K562 (cell line): Measurements from ENCODE around the gene GATAD2B. TPM values are rescaled to one million over a fixed set of nuclear protein-coding genes. Genes with fewer than 3 reads are reported as not detected.

Source experiments
- ATAC-seq: fragments of 200-7000 bp; cut with Tn5 transposase; 3 replicates; pipeline ENCODE4 v1.9.1; 2020; ENCODE audit warnings: moderate library complexity
- BruUV-seq: library from RNA; stranded (reverse); fragments of 400-500 nt; replicated peaks from 2 replicates; lab custom pipeline; 2021; lab: Mats Ljungman, UMichigan
- CTCF ChIA-PET: fragments of 300-600 bp; formaldehyde crosslinking; extraction: SDS; loops from one replicate; lab custom pipeline; 2021; ENCODE audit warnings: low intra/inter-chr PET ratio; lab: Yijun Ruan, JAX
- POLR2A ChIA-PET: fragments of 300-600, 350-650 bp; sonication (Branson Sonifier 250); formaldehyde crosslinking; extraction: SDS; loops from one replicate; lab custom pipeline; 2021; ENCODE audit warnings: antibody characterized with exemption, inconsistent platforms; lab: Yijun Ruan, JAX
- DNase-seq, 4 experiments: peaks; one replicate each; pipeline versions ENCODE4 v3.0.0 to v3.0.0-alpha.2; 2011 to 2018; ENCODE audit warnings: low spot score in 3 of 4, mixed read lengths in 3 of 4; ENCODE audit errors: extremely low read depth in 1 of 4
- FAIRE-seq: peaks from 2 replicates; lab custom pipeline; 2011; peaks lifted over from hg19 to GRCh38; lab: Jason Lieb, UNC
- H2AFZ ChIP-seq: 2 replicates; pipeline ENCODE4 v1.6.0; 2011; ENCODE audit warnings: low read depth, low read length, control low read depth, inconsistent platforms
- H3K27ac ChIP-seq: fragments of 200-600 bp; 3 replicates; pipeline ENCODE4 v1.8.0; 2011; ENCODE audit warnings: low read depth, mild to moderate bottlenecking, control low read depth, inconsistent platforms, low read length, moderate library complexity, mixed read lengths; ENCODE audit errors: extremely low read depth
- H3K27me3 ChIP-seq, 2 experiments: fragments of 300-600 bp in 1 of 2; 2 replicates in 1 of 2; 3 replicates in 1 of 2; pipeline versions ENCODE4 v1.6.0 to v1.8.0; 2011; ENCODE audit warnings: inconsistent platforms in 2 of 2, low read length in 2 of 2, mild to moderate bottlenecking in 1 of 2, mixed read lengths in 1 of 2, moderate library complexity in 1 of 2; ENCODE audit not compliant: control insufficient read depth in 2 of 2, insufficient read depth in 2 of 2
- H3K36me3 ChIP-seq: fragments of 300-600 bp; 3 replicates; pipeline ENCODE4 v1.8.0; 2011; ENCODE audit warnings: mild to moderate bottlenecking, low read length, inconsistent platforms; ENCODE audit not compliant: control insufficient read depth, insufficient read depth
- H3K4me1 ChIP-seq, 2 experiments: fragments of 200-600 bp in 1 of 2; replicated peaks in 1 of 2; 2 replicates in 1 of 2; 3 replicates in 1 of 2; pipeline versions ENCODE4 v1.5.1 to v1.8.0; 2011; ENCODE audit warnings: inconsistent platforms in 2 of 2, low read length in 2 of 2, mild to moderate bottlenecking in 1 of 2, mixed read lengths in 1 of 2, moderate library complexity in 1 of 2; ENCODE audit not compliant: control insufficient read depth in 2 of 2, insufficient read depth in 2 of 2
- H3K4me2 ChIP-seq: 2 replicates; pipeline ENCODE4 v1.6.1; 2011; ENCODE audit warnings: low read length, control low read depth, inconsistent platforms, mixed read lengths; ENCODE audit not compliant: insufficient read depth
- H3K4me3 ChIP-seq: fragments of 200-600 bp; sonication (generic), shearing (Covaris generic); 2 replicates; pipeline ENCODE4 v1.5.1; 2016; ENCODE audit warnings: control low read depth, inconsistent platforms
- H3K79me2 ChIP-seq: fragments of 200-600 bp; 3 replicates; pipeline ENCODE4 v1.8.0; 2011; ENCODE audit warnings: low read length, inconsistent platforms; ENCODE audit not compliant: control insufficient read depth, insufficient read depth
- H3K9ac ChIP-seq, 2 experiments: 2 replicates each; pipeline versions ENCODE4 v1.6.0 to v1.6.1; 2011; ENCODE audit warnings: low read depth in 2 of 2, low read length in 2 of 2, control low read depth in 1 of 2, inconsistent platforms in 1 of 2, mild to moderate bottlenecking in 1 of 2, mixed read lengths in 1 of 2; ENCODE audit not compliant: insufficient read depth in 1 of 2
- H3K9me1 ChIP-seq: one replicate; pipeline ENCODE4 v1.6.0; 2011; ENCODE audit warnings: inconsistent platforms, mild to moderate bottlenecking, low read length, moderate library complexity; ENCODE audit not compliant: control insufficient read depth, insufficient read depth
- H3K9me3 ChIP-seq: replicated peaks from 2 replicates; pipeline ENCODE4 v1.5.1; 2011; ENCODE audit warnings: low read depth, low read length, inconsistent platforms; ENCODE audit not compliant: control insufficient read depth, insufficient read depth
- H4K20me1 ChIP-seq: replicated peaks from 2 replicates; pipeline ENCODE4 v1.6.1; 2011; ENCODE audit warnings: low read length, inconsistent platforms, mixed read lengths; ENCODE audit not compliant: control insufficient read depth, insufficient read depth
- C11orf30 ChIP-seq: fragments of 450-650 bp; IDR thresholded peaks from 2 replicates; pipeline ENCODE4 v1.6.1; 2016; ENCODE audit warnings: low read depth, mild to moderate bottlenecking
- CBFA2T2 ChIP-seq: fragments of 450-650 bp; conservative IDR thresholded peaks from 2 replicates; pipeline ENCODE4 v1.6.1; 2017; ENCODE audit warnings: mild to moderate bottlenecking
- CREBBP ChIP-seq: IDR thresholded peaks from one replicate; pipeline ENCODE4 v1.6.1; 2012; ENCODE audit warnings: low read depth, mild to moderate bottlenecking, control low read depth, inconsistent platforms, low read length
- EP400 ChIP-seq: fragments of 450-650 bp; IDR thresholded peaks from 2 replicates; pipeline ENCODE4 v1.6.1; 2017; ENCODE audit warnings: antibody characterized with exemption, mild to moderate bottlenecking, moderate library complexity
- ETS2 ChIP-seq: IDR thresholded peaks from 2 replicates; pipeline ENCODE4 v1.6.1; 2016; ENCODE audit warnings: borderline replicate concordance, missing genetic modification characterization, mild to moderate bottlenecking, moderate library complexity, missing compliant biosample characterization; ENCODE audit not compliant: poor library complexity, severe bottlenecking
- GABPA ChIP-seq: fragments of 200-800 bp; sonication (Bioruptor generic); conservative IDR thresholded peaks from 2 replicates; pipeline ENCODE4 v1.6.1; 2016; ENCODE audit warnings: low read depth, missing genetic modification characterization, missing compliant biosample characterization
- HNRNPK ChIP-seq: fragments of 200-400 bp; formaldehyde crosslinking; IDR thresholded peaks from one replicate; pipeline ENCODE4 v1.6.1; 2018; ENCODE audit warnings: mild to moderate bottlenecking, low read depth, low read length; ENCODE audit not compliant: poor library complexity, severe bottlenecking
- KDM2B ChIP-seq: fragments of 250-450 bp; sonication (Bioruptor Pico); IDR thresholded peaks from 2 replicates; pipeline ENCODE4 v1.8.0; 2021; ENCODE audit warnings: mild to moderate bottlenecking, moderate library complexity
- MEF2A ChIP-seq: IDR thresholded peaks from 2 replicates; pipeline ENCODE4 v1.6.1; 2011; ENCODE audit warnings: low read depth, mild to moderate bottlenecking, low read length, moderate library complexity; ENCODE audit not compliant: control insufficient read depth
- MYNN ChIP-seq, 2 experiments: sonication (generic); formaldehyde crosslinking in 1 of 2; IDR thresholded peaks; 2 replicates each; pipeline versions ENCODE4 v1.5.0 to v1.6.1; 2016 to 2020; ENCODE audit warnings: antibody characterized with exemption in 1 of 2, missing genetic modification reagents in 1 of 2
- NCOA6 ChIP-seq: fragments of 450-650 bp; IDR thresholded peaks from 2 replicates; pipeline ENCODE4 v1.6.1; 2017; ENCODE audit warnings: mild to moderate bottlenecking
- POU5F1 ChIP-seq: fragments of 150-350 bp; IDR thresholded peaks from 2 replicates; pipeline ENCODE4 v1.6.1; 2014; ENCODE audit warnings: borderline replicate concordance, low read length, low read depth, mild to moderate bottlenecking; ENCODE audit not compliant: partially characterized antibody
- SIX5 ChIP-seq, 2 experiments: IDR thresholded peaks; 2 replicates each; pipeline ENCODE4 v1.6.1; 2011; ENCODE audit warnings: low read length in 2 of 2, borderline replicate concordance in 1 of 2, low read depth in 1 of 2, mild to moderate bottlenecking in 1 of 2, moderate library complexity in 1 of 2; ENCODE audit not compliant: insufficient read depth in 1 of 2
- STAT5B ChIP-seq: fragments of 250-450 bp; sonication (Bioruptor Pico); IDR thresholded peaks from 2 replicates; pipeline ENCODE4 v1.8.0; 2021; ENCODE audit warnings: mild to moderate bottlenecking, inconsistent platforms
- ZSCAN29 ChIP-seq: fragments of 450-650 bp; IDR thresholded peaks from 2 replicates; pipeline ENCODE4 v1.6.1; 2017
- WGBS: fragments of 100-300 bp; shearing (Covaris generic); methylation state at CpG from one replicate; pipeline ENCODE4 v1.1.6; 2016; ENCODE audit warnings: low coverage, mixed read lengths; ENCODE audit not compliant: insufficient coverage; ENCODE audit errors: missing lambda C conversion rate; 5-methylcytosine and 5-hydroxymethylcytosine counted together
- in situ Hi-C: fragments of 300-500 bp; cut with MboI; formaldehyde crosslinking; loops from 4 replicates; pipeline ENCODE4 v1.15.0; 2018; ENCODE audit warnings: inconsistent platforms, mixed read lengths
- intact Hi-C: fragments of 100-400 bp; cut with micrococcal nuclease; formaldehyde crosslinking; loops from 2 replicates; pipeline ENCODE4 v1.14.2; 2022
- polyA plus RNA-seq, 8 experiments: library from polyadenylated mRNA; depleted of rRNA in 4 of 8; stranded (reverse) in 5 of 8; unstranded in 3 of 8; fragments of >200 nt; fragmentation: Nextera tagmentation in 2 of 8; fragmentation: Illumina TruSeq in 1 of 8; extraction: Ambion mirVana in 2 of 8; extraction: Trizol in 1 of 8; gene quantifications; 2 replicates each; pipeline versions ENCODE4 v1.2.1 to v1.2.3, GENCODE V29; 2011 to 2014; ENCODE audit warnings: inconsistent platforms in 1 of 8, missing spikeins in 1 of 8
- total RNA-seq, 7 experiments: library from RNA; depleted of rRNA in 6 of 7; stranded (reverse); fragments of >200 nt in 6 of 7; fragmentation: Illumina TruSeq in 2 of 7; extraction: Trizol in 2 of 7; gene quantifications; 2 replicates each; pipeline versions ENCODE4 v1.2.1 to v1.2.3, GENCODE V29; 2011 to 2021; ENCODE audit warnings: low replicate concordance in 1 of 7
- TF ChIP-seq, protein P1 (sequence below): fragments of 450-650 bp; IDR thresholded peaks from 2 replicates; pipeline ENCODE4 v1.7.0; 2016; ENCODE audit warnings: borderline replicate concordance
- TF ChIP-seq, protein P2 (sequence below): fragments of 200-400 bp; formaldehyde crosslinking; IDR thresholded peaks from 2 replicates; pipeline ENCODE4 v1.6.1; 2017; ENCODE audit warnings: mild to moderate bottlenecking, low read depth, low read length, moderate library complexity

Gene GATAD2B
- total and polyA plus RNA-seq, 9 of the 15 experiments (the other 6 are each of a cell fraction or from before 2014, with no cell fraction given): 1.5 to 40.2 (median 4.9) TPM

DNA sequence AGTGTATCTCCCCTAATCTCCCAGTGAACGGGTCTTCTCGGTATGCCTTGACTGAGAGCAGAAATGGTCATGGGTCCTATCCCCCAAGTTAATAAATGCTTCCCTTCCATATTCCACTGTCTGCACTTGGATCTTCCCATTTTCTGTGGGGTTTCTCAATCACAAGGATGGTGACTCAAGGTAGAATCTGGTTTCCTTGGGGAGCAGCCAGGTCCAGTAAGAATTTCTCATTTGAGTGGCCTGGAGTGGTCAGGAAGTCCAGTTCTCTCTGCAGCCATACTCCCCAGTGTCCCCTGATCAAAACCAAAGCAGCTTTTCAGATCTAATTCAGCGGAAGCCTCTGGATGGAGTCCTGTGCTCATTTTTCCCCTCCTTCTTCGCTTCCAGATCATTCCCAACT, 162.3 kb downstream of the GATAD2B start:
- Histone ChIP-seq H3K9me3 (no peaks in the 10 kb centered on the region), H3K4me2 (no peak overlapping the region), H3K4me3 (no peak overlapping the region), H4K20me1 (no peaks in the 10 kb centered on the region), H2AFZ (no peak overlapping the region), H3K79me2 (no peaks in the 10 kb centered on the region), H3K9ac (no peak overlapping the region), H3K27me3 (no peaks in the 10 kb centered on the region), H3K36me3 (peaks cover 64% of the 10 kb centered on the region; the same call in 2 of the 3 replicates), H3K9me1 (no peaks in the 10 kb centered on the region), H3K27ac (no peak overlapping the region), H3K4me1 (no peaks in the 10 kb centered on the region)
- BruUV-seq: no TSS peak
- no peak for FAIRE-seq
- in situ Hi-C loops: no loop called here
- no peak for DNase-seq
- POLR2A ChIA-PET: no interaction called here
- intact Hi-C loops: loop anchor here (10.0 kb wide), 1 partner anchor 406 kb away; the partner anchor contains the start of gene S100A9
- no peak for ATAC-seq
- WGBS: 81% methylated on average over 4 of the region's 4 CpGs
- TF ChIP-seq C11orf30: no peak
- no peak for TF ChIP-seq STAT5B
- TF ChIP-seq ZSCAN29: no peak
- TF ChIP-seq MEF2A: no peak
- no peak for TF ChIP-seq POU5F1
- TF ChIP-seq, protein P1, sequence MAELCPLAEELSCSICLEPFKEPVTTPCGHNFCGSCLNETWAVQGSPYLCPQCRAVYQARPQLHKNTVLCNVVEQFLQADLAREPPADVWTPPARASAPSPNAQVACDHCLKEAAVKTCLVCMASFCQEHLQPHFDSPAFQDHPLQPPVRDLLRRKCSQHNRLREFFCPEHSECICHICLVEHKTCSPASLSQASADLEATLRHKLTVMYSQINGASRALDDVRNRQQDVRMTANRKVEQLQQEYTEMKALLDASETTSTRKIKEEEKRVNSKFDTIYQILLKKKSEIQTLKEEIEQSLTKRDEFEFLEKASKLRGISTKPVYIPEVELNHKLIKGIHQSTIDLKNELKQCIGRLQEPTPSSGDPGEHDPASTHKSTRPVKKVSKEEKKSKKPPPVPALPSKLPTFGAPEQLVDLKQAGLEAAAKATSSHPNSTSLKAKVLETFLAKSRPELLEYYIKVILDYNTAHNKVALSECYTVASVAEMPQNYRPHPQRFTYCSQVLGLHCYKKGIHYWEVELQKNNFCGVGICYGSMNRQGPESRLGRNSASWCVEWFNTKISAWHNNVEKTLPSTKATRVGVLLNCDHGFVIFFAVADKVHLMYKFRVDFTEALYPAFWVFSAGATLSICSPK: no peak
- TF ChIP-seq NCOA6: no peak
- no peak for TF ChIP-seq KDM2B
- TF ChIP-seq CBFA2T2: no peak
- no peak for TF ChIP-seq CREBBP
- TF ChIP-seq, protein P2, sequence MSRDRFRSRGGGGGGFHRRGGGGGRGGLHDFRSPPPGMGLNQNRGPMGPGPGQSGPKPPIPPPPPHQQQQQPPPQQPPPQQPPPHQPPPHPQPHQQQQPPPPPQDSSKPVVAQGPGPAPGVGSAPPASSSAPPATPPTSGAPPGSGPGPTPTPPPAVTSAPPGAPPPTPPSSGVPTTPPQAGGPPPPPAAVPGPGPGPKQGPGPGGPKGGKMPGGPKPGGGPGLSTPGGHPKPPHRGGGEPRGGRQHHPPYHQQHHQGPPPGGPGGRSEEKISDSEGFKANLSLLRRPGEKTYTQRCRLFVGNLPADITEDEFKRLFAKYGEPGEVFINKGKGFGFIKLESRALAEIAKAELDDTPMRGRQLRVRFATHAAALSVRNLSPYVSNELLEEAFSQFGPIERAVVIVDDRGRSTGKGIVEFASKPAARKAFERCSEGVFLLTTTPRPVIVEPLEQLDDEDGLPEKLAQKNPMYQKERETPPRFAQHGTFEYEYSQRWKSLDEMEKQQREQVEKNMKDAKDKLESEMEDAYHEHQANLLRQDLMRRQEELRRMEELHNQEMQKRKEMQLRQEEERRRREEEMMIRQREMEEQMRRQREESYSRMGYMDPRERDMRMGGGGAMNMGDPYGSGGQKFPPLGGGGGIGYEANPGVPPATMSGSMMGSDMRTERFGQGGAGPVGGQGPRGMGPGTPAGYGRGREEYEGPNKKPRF: no peak
- no peak for TF ChIP-seq ETS2 (tag)
- TF ChIP-seq EP400: no peak
- TF ChIP-seq HNRNPK: no peak
- no peak for TF ChIP-seq SIX5 (IDR thresholded peaks at IDR 0.05; ENCODE audit: borderline replicate concordance in 1 of 2, insufficient read depth in 1 of 2, low read depth in 1 of 2, low read length in 2 of 2)
- TF ChIP-seq GABPA (tag): no peak
- TF ChIP-seq MYNN (IDR thresholded peaks at IDR 0.05): no peak
- no peak for TF ChIP-seq MYNN (CRISPR knock-in tag; IDR thresholded peaks at IDR 0.05)
- CTCF ChIA-PET: no interaction called here
